Measurements from ENCODE around the gene PRPF38A.
A peak's percentile ranks its signal among the peaks of the same experiment; 100 is the strongest.
"Not testable (repeated sequence)": the region's sequence is repeated elsewhere in the genome, so short reads cannot be mapped to it uniquely, and the experiment has no call there.

The PRPF38A gene, protein sequence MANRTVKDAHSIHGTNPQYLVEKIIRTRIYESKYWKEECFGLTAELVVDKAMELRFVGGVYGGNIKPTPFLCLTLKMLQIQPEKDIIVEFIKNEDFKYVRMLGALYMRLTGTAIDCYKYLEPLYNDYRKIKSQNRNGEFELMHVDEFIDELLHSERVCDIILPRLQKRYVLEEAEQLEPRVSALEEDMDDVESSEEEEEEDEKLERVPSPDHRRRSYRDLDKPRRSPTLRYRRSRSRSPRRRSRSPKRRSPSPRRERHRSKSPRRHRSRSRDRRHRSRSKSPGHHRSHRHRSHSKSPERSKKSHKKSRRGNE

DNA sequence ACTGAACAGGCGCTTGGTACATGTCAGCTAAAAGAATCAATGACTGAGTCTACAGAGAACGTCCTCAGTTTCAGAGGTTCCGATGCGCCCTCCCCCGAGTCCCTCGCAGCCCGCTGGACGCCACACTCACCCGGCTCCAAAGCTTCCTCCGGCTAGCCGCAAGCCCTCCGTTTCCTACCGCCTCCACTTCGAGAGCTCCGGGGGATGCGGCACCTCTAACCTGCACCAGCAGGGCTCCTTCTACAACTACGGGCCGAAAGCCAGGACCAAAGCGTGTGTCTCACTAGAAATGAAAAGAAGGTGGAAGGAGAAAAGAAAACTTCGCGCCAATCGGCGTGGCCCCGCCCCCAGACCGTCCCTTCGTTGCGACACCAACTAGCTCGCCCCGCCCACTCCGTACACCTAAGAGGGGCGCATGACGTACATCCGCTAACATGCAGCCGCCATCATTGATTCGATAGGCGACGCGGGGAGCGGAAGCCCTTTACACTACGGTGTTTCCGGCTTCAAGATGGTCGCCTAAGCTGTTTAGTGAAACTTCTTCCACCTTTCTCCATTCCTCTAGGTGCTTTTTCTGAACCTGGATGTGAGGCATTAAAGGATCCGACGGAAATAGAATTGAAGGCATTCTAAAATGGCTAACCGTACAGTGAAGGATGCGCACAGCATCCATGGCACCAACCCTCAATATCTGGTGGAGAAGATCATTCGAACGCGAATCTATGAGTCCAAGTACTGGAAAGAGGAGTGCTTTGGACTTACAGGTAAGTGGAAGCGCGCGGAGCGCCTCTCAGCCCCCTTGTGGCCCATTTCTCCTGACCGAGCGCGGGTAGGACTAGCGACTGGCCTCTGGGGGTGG, at the start of gene PRPF38A, which contains the start of gene ORC1:
TSS of gene PRPF38A (plus strand) at position 487 of the 859 bp plus-strand sequence. CDS start at position 635, 148 bp downstream.
TSS of gene ORC1 (minus strand) at position 308 of the 859 bp plus-strand sequence. CDS start 2,200 bp downstream, outside the sequence.
- Histone ChIP-seq H3K4me3 (peak within 1 kb of the TSS; percentile 41 to 97 (median 73)), H3K27ac (peak within 1 kb of the TSS in 20 of 21 experiments; percentile 44 to 95 (median 88))

DNA sequence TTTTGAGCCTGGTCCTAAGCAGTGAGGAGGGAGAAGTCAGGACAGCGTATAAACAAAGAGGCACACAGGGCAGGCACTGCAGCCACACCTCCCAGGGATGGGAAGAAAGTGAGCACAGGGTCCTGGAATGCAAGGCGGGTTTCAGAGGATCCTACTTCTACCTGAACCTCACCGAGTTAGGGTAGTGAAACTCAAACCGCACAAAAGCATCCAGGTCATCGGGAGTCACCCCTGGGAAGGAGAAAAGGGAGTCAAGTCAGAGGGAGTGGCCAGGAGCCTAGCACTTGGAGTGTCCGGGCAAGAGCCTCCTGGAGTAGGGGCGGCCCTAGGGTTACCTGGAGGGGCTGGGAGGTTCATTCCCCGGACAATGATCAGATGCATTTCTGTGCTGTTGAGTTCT, 49.0 kb upstream of the PRPF38A start:
- H3K27ac ChIP-seq = no peak overlapping the region
- no peak overlapping the region for H3K4me3 ChIP-seq

DNA sequence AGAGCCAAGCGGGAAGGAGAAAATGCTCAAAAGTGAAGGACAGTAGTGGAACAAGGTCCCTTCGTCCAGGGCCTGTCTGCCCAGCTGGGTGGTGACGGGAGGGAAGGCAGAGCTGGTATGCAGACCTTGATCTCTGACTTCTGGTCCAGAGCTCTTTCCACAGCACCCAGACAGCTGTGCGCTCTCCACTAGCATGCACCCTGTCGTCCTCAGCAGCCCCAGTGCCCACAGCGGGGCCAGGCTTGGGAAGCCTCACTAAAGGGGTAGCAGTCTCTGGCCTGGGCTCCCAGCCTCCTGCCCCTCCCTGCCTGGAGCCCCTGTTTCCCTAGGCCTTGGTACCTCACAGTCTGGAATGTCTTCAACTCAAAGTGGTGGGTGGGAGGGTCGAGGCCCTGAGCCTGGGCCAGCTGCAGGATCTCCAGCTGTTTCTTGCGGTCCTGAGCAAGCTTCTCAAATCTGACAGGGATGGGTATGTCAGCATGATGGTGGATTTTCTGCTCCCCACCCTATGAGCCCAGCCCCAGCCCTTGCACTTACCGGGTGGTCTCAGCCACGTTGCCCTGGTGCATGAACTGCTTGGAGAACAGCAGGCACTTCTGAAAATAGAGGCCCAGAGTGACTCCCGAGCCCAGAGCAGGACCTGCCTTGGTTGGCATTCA, 48.4 kb upstream of the PRPF38A start:
- H3K27ac ChIP-seq = no peak overlapping the region
- H3K4me3 ChIP-seq = no peak overlapping the region

DNA sequence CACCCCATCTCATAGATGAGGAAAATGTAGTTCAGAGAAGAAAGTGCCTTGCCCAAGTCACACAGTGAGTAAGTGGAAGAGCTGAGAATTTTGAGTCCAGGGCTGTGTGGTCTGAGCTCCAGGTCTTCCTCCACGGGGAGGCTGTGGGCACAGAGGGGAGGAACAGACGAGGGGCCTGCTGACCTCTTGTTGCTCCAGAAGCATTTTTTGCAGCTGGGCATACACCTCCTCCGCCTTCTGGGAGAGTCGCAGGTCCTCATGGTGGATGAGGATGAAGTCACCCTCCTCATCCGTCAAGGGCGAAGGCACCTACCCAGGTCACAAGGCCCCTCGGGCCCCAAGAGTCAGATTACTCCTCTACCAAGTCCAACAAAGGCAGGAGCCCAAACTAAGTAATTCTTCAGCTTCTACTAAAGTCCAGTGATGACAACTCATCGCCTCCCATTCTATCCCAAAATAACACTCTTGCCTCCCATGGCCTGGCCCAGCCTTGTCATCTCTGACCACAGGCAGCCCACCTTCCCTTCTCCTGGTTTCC, 47.5 kb upstream of the PRPF38A start:
- no peak overlapping the region for H3K4me3 ChIP-seq
- no peak overlapping the region for H3K27ac ChIP-seq

DNA sequence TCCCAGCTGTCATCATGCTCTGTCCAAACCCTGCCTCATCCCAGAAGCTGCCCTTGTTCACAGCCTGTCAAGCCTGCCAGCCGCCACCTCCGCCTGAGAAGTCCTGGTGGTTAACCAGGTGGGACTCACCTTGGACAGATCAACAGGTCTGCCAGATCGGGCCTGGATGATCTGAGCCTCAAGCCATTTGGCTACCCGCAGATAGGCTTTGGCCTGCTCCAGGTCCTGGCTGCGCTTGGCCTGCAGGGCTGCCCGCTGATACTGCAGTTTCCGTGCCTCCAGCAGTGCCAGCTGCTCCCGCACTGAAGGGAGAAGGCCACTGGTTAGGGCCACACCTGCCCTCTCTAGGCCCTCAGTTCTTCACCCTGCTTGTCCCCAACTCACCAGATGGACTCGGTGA, 47.0 kb upstream of the PRPF38A start:
- no peak overlapping the region for H3K27ac ChIP-seq
- no peak overlapping the region for H3K4me3 ChIP-seq

DNA sequence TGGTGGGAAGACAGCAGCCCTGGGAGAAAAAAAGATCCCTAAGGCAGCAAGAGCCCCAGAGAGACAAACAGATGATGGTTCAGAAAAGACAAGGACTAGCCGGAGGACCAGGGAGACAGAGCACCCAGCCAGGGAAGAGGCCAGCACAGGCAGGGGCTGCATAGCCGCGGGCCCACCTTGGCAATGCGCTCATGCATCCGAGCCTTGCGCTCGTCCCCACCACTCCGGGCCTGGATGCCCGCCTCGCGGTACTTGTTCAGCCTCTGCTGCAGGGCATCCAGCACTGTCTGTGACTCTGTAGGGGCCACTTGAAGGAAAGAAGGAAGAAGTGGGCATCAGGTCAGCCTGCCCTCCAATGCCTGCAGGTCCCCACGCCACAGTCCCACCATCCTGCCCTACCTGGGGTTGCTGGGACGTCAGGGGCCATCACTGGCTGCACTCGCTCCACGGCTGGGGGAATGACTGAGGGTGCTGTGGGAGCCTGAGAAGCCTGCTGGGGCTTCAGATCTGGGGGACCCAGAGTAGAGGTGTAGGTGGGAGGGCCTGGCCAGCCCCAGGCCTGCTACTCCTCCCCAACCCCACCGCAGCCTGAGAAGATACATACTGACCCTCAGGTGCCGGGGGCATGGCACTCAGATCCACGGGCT, 45.4 kb upstream of the PRPF38A start:
- Histone ChIP-seq H3K4me3 (no peak overlapping the region), H3K27ac (no peak overlapping the region)

DNA sequence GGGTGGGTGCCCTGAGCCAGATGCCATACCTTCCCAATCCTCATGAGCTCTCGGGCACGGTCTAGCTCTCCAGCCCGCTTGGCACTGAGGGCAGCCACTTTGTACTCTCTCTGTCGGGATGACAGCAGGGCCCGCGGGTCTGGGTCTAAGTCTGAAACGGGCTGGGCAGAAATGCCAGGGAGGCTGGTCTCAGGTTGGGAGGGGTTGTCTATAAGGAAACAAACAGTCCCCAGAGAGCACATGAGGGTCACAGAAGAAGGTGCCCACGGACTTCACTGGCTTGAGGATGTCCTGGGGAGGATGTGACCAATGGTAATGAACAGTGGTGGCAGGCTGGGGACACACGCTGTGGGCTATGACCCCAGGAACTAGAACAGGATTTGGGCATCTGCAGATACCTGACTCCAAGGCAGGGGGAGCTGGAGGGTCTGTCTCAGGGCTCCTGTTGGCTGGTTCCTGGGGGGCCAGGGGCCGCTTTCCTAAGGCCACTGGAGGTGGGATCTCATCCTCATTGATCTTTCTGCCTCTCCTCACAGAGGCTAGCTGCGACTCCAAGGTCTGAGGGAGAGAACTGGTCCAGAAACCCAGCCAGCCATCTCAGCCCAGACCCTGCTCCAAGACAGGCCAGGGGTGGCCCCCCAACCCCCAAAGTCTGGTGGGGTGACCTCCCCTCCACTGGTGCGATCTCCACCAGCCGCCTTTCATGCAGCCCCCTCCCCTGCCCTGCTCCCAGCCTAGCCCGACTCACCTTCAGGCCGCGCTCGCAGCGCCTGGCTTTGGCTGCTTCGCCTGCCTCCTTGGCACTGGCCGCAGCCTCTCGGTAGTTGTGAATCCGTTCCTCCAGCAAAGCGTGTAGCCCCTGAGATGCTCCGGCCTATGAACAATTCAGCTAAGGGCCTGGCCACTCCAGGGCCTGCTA, 44.5 kb upstream of the PRPF38A start:
- Histone ChIP-seq H3K27ac (peak overlapping the region in 1 of 21 experiments; percentile 7), H3K4me3 (no peak overlapping the region)

DNA sequence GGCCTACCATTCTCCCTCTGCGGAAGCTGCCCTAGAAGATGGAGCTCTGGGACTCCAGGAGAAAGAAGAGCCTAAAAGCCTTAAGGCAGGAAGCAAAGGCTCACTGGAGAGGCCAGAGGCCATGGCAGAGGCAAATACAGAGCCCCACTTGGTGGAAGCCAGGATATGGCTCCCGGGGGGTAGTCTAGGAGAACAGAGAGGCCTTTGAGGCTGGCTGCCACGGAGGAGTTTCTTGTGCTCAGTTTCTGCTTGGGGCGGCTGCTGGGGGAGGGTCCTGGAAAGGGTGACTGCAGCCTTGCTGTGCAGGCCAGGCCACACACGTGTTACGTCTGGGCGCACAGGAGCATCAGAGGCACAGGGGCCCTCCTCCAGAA, 43.8 kb upstream of the PRPF38A start:
- Histone ChIP-seq H3K27ac (no peak overlapping the region), H3K4me3 (no peak overlapping the region)

DNA sequence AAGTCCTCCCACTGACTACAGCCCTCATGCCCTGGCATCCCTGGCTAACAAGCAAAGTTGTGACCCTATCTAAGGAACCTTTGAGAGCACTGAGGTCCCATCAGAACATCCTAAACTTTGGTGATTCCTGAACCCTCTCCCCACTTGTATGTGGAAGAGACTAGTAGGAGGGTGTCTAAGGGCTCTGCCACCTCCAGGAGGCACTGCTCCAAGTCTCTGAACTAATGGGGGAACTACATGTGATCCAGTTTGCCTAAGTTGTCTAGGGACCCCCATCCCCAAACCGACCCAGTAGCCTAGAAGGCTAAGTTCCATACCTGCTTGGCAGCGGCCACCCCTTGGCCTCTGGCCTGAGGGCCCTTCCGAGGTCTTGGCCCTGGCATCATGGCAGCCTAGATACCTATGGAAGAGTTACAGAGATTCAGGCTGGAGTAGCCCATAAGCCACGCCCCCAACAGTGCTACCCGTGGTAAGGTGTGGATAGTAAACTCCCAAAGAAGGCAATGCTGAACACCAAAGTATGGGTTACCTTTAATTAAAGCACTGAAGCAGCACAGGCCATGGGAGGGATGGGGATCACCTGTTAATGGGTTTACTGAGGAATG, 40.1 kb upstream of the PRPF38A start:
- H3K27ac ChIP-seq = peak overlapping the region in 17 of 21 experiments; percentile 3 to 99 (median 97)
- H3K4me3 ChIP-seq = peak overlapping the region in 3 of 7 experiments; percentile 80 to 91 (median 81)

DNA sequence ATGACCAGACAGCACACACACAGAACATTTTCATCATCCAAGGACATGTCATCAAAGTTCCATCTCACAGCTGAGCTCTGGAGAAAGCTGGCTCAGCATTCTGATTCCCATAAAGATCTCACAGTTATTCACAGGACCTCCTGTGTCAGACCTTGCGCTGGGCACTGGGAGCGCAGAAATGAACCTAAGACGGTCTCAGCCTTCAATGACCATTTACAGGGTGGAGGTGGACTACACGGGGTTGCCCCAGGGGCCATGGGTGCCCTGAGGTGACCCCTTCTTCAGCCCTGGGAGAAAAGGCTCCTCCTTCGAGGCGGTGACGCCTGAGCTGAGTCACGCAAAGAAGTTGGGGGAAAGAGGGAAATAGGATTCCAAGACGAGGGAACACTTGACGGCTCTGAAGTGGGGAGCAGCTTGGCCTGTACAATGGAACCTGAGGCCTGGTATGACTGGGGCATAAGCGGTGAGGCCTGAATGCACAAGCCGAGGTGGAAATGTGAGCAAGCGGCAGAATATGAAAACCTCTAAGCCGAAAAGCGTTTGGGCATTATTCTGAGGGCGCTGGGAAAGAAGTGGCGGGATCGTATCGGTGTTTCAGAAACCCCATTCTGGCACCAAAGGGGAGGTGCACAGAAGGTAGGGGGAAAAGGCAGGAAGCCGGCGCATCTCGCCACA, 39.2 kb upstream of the PRPF38A start:
- Histone ChIP-seq H3K4me3 (peak overlapping the region; percentile 70 to 98 (median 84)), H3K27ac (peak overlapping the region; percentile 88 to 99 (median 97))

DNA sequence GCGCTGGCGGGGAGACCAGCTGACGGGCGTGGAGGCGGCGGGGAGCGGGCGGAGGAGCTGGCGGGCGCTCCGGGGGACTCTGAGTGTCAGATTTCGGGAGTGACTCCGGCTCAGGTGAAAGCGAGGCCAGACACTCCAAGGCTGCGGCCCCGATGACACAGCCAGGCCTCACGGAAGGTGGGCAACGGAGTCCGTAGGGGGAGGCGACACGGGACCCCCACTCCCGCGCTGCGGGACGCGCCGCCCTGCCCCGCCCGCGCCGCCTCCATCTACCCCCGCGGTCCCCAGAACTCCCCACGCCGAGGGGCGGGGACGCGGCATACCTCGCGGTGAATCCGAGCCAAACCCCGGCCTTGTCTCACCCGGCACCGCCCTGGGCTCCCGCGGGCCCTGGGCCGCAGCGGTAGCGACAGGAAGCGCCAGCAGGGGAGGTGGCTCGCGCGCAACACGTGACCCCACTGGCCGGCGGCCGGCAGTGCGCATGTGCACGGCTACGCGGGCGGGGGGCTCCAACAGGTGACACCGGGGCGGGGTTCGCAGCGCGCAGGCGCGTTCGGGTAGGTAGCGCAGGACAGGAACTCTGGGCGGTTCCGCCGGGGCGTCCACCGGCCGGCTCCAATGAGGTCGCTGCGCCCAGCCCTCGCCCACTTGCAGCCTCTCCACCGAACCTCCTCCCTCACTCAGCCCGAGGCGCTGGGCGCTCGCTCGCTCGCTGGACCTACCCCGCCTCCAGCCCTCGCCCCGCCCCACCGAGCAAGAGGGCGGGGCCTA, 38.5 kb upstream of the PRPF38A start, which contains the start of gene CC2D1B:
TSS of gene CC2D1B (minus strand) at position 460 of the 771 bp plus-strand sequence. CDS start 1,585 bp downstream, outside the sequence.
- H3K27ac ChIP-seq = peak within 1 kb of the TSS; percentile 88 to 99 (median 97)
- H3K4me3 ChIP-seq = peak within 1 kb of the TSS; percentile 70 to 98 (median 84)

DNA sequence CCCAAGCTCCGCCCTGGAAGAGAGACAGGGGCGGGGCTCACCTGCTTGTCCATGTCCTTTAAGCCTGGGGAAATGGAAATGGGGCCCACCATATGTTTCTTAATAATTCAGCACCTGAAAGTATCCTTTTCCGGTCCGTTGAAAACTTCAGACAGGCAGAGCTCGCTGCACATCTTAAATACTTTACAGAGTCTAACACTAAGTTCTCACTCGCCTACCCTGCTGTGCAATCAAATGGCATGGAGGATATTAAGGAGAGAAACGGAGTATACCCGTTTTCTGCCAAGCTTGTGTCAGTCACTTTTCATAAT, 37.9 kb upstream of the PRPF38A start:
- Histone ChIP-seq H3K4me3 (peak overlapping the region; percentile 70 to 98 (median 84)), H3K27ac (peak overlapping the region in 11 of 21 experiments; percentile 88 to 99 (median 97))

DNA sequence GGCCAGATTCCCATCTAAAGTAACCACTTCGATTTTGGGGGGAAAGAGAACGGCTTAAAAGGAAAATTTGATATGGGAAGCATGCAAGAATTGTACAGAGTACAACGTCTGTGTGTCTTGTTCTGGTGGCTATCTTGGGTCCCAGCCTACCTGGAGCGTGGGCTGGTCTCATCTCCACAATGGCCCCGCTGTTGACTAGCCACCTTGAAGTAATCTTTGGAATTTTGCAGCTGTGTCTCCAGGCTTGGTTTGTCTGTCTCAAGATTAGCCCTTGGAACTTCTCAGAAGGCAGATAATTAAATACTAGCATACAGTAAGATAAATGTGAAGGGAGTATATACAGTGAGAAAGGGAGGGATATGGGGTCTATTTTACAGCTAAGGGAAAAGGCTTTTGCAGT, 37.1 kb upstream of the PRPF38A start:
- H3K27ac ChIP-seq = no peak overlapping the region
- H3K4me3 ChIP-seq = no peak overlapping the region

DNA sequence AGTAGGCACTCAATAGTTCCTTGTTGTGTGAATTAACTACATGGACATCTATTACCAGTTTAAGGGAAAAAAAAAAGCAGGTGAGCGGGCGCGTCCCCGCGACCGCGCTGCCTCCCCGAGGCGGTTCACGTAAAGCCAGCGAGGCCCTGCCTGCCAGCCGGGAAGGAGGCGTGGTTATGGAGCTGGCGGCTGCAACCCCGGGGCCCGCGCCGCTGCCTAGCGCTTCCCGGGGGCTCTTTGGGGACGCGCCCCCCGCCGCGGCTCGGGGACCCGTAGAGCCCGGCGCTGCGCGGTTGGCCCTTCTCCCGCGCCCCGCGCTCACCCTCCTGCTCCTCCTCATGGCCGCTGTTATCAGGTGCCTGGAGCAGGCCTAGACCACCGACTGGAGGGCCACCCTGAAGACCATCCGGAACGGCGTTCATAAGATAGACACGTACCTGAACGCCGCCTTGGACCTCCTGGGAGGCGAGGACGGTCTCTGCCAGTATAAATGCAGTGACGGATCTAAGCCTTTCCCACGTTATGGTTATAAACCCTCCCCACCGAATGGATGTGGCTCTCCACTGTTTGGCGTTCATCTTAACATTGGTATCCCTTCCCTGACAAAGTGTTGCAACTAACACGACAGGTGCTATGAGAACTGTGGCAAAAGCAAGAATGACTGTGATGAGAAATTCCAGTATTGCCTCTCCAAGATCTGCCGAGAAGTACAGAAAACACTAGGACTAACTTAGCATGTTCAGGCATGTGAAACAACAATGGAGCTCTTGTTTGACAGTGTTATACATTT, 35.8 kb upstream of the PRPF38A start:
- H3K4me3 ChIP-seq = peak overlapping the region; percentile 19 to 52 (median 43)
- peak overlapping the region in 19 of 21 experiments; percentile 34 to 89 (median 74) for H3K27ac ChIP-seq

DNA sequence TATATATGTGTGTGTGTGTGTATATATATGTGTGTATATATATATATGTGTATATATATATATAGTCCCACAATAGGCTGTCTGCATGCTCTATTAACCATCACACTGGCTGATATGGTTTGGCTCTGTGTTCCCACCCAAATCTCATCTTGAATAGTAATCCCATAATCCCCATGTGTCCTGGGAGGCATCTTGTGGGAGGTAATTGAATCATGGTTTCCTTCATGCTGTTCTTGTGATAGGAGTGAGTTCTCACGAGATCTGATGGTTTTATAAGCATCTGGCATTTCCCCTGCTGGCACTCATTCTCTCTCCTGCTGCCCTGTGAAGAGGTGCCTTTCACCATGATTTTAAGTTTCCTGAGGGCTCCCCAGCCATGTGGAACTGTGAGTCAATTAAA, 34.6 kb upstream of the PRPF38A start:
- not testable (repeated sequence) for H3K27ac ChIP-seq

DNA sequence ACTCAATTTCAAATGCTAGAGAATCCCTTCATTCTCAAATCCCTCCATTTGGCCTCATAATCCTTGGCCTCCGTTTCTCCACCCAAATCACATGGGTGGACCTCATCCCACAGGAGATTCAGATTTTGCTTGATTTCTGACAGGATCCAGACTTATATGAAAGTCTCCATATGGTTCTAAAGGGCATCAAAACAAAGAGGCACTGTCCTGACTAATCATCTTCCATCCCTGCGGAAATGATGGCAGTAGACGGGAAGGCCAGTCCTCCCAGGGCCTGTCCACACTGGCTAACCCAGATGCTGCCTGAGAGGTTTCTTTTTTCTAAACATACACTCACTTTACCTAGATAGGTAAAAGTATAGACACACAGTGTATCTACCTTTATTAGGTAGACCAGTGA, 19.0 kb upstream of the PRPF38A start:
- no peak overlapping the region for H3K4me3 ChIP-seq
- no peak overlapping the region for H3K27ac ChIP-seq

More for the DNA sequence above, 34.6 kb upstream of the PRPF38A start:
- H3K4me3 ChIP-seq = not testable (repeated sequence)

Data from skin epidermis (tissue), 12 donors.